ENCODE measurements around the gene TTC1.

- no peak for TF ChIP-seq POLR2AphosphoS5 (IDR thresholded peaks at IDR 0.05; ENCODE audit: low read depth, low read length)
- TF ChIP-seq POLR2A (IDR thresholded peaks at IDR 0.05; ENCODE audit: low read depth, low read length) = no peak
- no peak for TF ChIP-seq TAF1 (IDR thresholded peaks at IDR 0.05; ENCODE audit: borderline replicate concordance, low read depth, low read length)
Observed at GRCh38 chr5:159990506-159990905, 18.4 kb upstream of the TTC1 start.
